Suprapubic skin (tissue), 3 donors: ENCODE results near the gene PAX4.

Source experiments
- POLR2A ChIP-seq, 2 donors: fragments of 450-650 bp; IDR thresholded peaks; one replicate each; pipeline ENCODE4 v1.6.1; 2017; ENCODE audit warnings: antibody characterized with exemption in 2 of 2, mild to moderate bottlenecking in 2 of 2, moderate library complexity in 2 of 2
- TF ChIP-seq, protein P1 (sequence below), 2 donors: fragments of 200-600 bp in 1 of 2; fragments of 450-650 bp in 1 of 2; sonication (generic) in 1 of 2; IDR thresholded peaks; one replicate each; pipeline ENCODE4 v1.5.1; 2016 to 2019; ENCODE audit warnings: antibody characterized with exemption in 2 of 2, mild to moderate bottlenecking in 1 of 2, moderate library complexity in 1 of 2

DNA sequence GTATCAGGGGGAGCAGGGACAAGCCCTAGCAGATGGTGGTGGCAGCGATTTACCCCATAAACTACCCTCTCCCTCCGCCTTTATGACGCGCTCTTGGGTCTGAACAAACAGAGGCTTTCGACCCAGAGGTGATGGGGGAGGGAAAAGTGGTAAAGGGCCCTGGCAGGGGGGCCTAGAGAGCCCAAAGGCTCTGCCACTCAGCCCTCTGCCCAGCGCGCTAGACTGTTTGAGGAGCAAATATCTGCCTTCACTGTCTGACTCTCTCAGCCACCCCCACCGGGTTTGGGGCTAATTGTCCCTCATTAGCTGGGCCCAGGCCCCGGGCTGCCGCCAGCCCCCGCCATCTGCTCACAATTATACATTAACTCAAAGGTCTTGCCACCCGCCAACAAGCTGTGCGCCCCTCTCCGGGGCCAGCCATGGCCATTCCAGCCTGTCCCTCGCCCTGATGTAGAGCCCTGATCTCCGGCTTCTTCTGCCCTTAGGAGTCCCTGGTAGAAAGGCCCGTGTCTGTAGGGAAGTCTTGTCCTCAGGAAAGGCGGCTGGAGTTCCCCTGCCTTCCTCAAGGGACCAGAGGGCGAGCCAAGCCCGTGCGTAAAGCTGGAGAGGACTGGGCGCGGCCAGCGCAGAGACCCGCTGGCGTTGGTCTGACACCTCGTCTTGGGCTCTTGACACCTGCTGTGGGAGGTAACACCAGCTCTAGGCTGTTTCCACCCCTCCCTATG is 1.9 kb upstream of the PAX4 start:
- no peak for TF ChIP-seq POLR2A (IDR thresholded peaks at IDR 0.05)
- TF ChIP-seq, protein P1, sequence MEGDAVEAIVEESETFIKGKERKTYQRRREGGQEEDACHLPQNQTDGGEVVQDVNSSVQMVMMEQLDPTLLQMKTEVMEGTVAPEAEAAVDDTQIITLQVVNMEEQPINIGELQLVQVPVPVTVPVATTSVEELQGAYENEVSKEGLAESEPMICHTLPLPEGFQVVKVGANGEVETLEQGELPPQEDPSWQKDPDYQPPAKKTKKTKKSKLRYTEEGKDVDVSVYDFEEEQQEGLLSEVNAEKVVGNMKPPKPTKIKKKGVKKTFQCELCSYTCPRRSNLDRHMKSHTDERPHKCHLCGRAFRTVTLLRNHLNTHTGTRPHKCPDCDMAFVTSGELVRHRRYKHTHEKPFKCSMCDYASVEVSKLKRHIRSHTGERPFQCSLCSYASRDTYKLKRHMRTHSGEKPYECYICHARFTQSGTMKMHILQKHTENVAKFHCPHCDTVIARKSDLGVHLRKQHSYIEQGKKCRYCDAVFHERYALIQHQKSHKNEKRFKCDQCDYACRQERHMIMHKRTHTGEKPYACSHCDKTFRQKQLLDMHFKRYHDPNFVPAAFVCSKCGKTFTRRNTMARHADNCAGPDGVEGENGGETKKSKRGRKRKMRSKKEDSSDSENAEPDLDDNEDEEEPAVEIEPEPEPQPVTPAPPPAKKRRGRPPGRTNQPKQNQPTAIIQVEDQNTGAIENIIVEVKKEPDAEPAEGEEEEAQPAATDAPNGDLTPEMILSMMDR (IDR thresholded peaks at IDR 0.05): no peak
